Breast epithelium (tissue), 3 donors: ENCODE results near the gene EIF2B5.

Experiments
- POLR2A ChIP-seq: fragments of 450-650 bp; IDR thresholded peaks from one replicate; pipeline ENCODE4 v1.6.1; 2016; ENCODE audit warnings: antibody characterized with exemption, mild to moderate bottlenecking, moderate library complexity
- TF ChIP-seq, protein P1 (sequence below), 3 donors: fragments of 450-650 bp; IDR thresholded peaks; one replicate each; pipeline ENCODE4 v1.5.1; 2016 to 2017; ENCODE audit warnings: antibody characterized with exemption in 3 of 3, mild to moderate bottlenecking in 3 of 3, moderate library complexity in 3 of 3

DNA sequence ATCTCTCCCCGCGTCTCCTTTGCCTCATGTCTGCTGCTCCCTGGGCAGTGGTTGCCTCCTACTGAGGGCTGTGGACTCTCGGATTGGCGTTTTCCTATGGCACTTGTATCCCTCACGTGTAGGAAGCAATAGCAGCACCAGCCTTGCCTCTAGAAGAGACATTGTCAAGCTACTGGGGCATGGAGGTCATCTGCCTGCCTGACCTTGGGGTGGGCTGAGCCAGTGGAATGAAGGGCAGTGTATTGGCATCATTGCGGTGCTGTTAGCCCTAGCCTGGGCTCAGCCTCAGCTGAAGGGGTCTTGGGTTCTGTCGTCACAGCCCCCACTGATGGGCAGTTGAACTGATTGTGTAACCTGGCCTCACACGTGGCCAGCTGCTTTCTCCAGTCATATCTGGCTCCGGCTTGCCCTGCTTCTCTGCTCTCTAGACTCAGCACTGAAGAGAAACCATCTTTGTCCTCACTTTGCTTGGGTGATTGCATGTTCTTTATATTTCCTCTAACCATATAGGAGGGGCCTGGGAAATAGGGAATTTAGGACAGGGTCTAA is 58.9 kb downstream of the EIF2B5 start:
- TF ChIP-seq, protein P1, sequence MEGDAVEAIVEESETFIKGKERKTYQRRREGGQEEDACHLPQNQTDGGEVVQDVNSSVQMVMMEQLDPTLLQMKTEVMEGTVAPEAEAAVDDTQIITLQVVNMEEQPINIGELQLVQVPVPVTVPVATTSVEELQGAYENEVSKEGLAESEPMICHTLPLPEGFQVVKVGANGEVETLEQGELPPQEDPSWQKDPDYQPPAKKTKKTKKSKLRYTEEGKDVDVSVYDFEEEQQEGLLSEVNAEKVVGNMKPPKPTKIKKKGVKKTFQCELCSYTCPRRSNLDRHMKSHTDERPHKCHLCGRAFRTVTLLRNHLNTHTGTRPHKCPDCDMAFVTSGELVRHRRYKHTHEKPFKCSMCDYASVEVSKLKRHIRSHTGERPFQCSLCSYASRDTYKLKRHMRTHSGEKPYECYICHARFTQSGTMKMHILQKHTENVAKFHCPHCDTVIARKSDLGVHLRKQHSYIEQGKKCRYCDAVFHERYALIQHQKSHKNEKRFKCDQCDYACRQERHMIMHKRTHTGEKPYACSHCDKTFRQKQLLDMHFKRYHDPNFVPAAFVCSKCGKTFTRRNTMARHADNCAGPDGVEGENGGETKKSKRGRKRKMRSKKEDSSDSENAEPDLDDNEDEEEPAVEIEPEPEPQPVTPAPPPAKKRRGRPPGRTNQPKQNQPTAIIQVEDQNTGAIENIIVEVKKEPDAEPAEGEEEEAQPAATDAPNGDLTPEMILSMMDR (IDR thresholded peaks at IDR 0.05): no peak
- TF ChIP-seq POLR2A: no peak
